ENCODE results near the gene DGKZ.

DGKZ gene

GRCh38 chr11:46348566-46349401, 1.5 kb downstream of the DGKZ start:
- no peak for DNase-seq

DNA sequence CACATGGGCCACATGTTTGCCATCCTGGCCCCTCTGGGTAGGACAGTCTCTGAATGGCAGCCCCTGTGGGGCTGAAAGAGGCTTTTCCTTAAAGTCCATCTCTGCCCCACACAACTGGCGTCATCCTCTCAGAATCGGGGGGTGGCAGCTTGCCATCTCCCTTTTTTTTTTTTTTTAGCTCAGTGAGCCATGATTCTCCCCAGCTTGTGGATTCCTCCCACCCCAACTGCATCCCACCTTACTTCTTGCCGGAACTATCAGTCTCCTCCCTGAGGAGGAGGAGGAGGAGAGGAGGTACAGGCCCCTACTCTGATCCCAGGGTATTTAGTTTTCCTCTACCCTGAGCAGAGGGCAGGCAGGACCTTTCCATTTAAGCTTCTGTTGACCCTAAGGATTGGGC, 3.4 kb downstream of the DGKZ start:
- DNase-seq: no peak

GRCh38 chr11:46351148-46351547, 3.9 kb downstream of the DGKZ start:
- no peak for DNase-seq

GRCh38 chr11:46351606-46352005, 4.3 kb downstream of the DGKZ start:
- DNase-seq: no peak

DNA sequence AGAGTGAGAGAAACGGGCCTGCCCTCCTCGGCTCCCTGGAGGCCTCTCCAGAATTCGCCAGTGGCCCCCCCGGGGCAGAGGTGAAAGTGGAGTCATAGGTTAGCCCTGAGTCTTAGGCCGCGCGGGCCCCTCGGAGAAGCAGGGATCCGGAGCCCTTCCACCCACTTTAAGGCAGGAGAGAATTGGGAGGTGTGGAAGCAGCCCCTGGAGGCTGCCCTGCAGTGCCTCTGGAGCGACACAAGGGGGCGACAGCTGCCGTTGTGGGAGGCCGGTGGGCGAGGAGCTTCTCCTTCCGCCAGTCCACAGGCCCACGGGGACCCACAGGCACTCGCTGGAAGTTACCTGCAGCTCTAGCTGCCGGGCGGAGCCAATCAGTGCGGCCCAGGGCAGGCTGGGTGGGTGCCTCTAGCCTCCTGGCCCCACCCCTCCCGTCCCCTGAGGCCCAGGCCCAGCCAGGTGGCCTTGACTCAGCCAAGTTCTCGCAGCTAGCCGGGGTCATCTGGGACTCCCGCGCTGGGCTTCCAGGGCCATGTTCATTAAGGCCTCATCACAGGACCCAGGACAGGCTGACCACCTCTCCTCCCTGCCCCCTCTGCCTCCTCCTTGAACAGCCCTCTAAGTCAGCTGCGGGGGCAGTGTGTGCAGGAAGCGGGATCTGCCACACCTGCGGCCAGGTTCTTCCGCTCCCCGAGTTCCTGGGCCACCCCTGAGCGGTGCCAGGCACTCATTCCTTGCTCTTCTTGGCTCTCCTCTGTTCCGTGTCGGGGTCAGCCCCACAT, 5.0 kb downstream of the DGKZ start:
- DNase-seq: no peak

DNA sequence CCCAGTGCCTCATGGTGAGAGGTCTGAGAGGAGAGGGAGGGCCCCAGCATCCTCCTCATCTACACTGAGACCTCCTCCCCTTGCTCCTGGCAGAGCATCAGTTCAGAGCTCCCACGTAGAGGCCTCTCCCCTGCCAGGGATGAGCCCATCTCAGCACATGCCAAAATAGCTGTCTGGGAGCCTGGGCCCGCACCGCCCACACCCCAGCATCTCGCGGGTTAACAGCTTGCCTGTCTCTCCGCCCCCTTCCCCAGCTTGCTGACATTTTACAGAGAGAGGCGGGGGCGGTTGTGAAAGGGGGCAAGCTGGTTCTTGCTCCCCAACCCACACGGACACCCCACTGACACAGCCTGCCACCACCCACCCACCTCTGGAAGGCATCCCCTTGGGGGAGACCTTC, 6.4 kb downstream of the DGKZ start:
- no peak for DNase-seq

DNA sequence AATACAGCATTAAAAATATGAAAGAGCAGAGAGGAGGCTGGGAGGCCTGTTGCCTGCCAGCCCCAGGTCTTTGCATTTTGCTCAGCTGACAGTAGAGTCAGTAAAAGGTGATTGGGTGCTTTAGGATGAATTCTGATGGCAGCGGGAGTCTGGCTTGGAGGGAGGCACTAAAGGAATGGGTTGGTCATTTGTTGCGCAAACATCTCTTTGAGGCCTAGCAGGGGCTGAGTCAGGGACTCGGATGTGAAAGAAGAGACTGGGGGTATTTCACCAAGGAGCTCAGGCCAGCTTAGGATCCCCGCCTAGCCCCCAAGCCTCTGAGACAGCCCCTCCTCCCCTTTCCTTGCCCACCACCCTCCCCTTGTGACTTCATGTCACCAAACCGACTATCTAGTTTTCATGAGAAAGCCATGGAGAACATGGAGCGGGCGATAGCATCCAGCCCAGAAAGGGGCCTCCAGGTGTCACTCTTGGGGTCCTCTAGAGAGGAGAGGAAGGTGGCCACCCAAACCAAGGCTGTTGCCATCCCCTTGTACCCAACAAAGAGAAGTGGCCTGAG, 9.7 kb downstream of the DGKZ start:
- DNase-seq: no peak

DNA sequence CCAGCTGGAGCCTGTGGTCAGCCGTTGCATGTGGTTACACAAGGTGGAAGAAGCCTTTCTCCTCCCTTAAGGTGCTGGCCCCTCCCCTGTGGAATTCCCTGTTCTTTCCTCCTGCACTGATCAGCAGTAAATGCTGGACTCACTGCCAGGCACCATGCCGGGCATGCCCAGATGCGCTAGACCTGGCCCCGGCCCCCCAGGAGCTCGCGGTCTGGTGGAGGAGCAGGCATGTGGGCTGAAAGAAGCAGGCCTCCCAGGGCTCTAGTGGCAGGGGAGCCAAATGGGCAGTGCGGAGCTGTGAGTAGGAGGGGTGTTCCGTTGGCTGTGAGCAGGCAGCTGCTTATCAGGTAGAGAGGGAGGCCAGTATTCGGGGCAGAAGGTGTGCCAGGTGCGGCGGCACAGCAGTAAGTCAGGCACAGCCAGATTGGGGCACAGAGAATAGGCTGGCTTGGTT, 10.2 kb downstream of the DGKZ start:
- DNase-seq: peak; percentile 80

DNA sequence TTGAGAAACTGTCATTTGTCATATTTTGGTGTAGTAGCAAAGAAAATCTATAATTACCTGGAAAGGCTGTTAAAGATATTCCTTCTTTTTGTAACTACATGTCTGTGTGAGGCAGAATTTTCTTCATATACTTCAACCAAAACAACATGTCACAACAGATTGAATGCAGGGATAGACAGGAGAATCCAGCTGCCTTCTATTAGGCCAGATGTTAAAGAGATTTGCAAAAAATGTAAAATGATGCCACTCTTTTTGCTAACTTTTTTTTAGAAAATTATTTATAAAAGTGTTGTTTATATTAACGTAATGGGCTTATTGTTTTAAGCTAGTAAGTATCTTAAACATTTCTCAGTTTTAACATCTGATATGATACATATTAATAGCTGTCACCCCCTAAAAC, 12.7 kb downstream of the DGKZ start:
- no peak for DNase-seq

- DNase-seq: no peak
Measured at GRCh38 chr11:46360878-46361277, 13.6 kb downstream of the DGKZ start.

GRCh38 chr11:46361283-46362155, 14.3 kb downstream of the DGKZ start:
- DNase-seq: peak; percentile 76

GRCh38 chr11:46362156-46363030, 15.1 kb downstream of the DGKZ start:
- no peak for DNase-seq

- no peak for DNase-seq
Measured at GRCh38 chr11:46363031-46363407, 15.8 kb downstream of the DGKZ start.

DNA sequence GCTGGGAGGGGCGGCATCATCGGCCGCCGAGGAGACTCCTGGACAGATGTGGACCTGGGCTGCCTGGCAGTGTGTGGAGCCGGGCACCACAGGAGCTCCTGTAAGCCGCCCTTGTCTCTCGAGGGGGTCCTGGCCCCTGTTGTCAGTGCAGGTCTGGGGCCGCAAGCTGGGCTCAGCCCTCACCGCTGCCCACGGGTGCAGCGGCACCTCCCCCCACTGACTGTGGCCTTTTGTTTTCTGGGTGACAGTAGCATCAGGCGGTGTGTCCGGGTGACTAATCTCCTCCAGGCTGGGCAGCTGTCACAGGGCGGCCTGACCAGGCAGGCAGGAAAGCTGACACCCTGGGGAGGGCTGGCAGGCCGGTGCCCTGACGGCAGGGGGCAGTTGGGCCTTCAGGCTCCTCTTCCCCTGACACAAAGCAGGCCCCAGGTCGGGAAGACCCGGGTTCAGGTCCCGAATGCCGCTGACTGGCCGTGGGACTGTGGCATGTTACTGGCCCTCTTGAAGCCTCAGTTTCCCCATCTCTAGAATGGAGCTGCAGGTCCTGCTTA, 16.3 kb downstream of the DGKZ start:
- DNase-seq: no peak

GRCh38 chr11:46364056-46364455, 16.8 kb downstream of the DGKZ start:
- DNase-seq: no peak

DNA sequence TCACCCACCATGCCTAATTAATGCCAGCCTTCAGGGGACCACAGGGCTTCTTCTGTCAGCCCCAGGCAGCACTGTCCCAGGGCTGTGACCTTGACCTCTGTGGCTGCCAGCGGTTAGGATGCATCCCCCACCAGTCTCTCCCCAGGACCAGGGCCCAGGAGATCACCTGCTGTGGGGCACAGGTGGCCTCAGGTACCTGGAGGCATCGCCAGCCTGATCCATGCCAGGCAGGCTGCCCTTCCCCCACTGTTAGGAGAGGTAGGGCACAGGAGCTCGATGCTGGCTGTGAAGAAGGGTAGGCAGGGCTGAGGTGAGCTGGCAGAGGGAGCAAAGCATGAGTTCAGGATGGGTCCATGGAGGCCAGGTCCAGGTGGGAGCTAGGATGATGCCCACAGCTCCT, 17.5 kb downstream of the DGKZ start:
- DNase-seq: no peak

DNA sequence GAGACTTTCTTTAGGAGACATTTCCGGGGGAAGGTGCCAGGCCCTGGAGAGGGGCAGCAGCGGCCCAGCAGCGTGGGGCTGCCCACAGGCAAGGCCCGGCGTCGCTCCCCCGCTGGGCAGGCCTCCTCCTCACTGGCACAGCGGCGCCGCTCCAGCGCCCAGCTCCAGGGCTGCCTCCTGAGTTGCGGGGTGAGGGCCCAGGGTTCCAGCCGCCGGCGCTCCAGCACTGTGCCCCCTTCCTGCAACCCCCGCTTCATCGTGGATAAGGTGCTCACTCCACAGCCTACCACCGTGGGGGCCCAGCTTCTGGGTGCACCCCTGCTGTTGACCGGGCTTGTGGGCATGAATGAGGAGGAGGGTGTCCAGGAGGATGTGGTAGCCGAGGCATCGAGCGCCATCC, 19.0 kb downstream of the DGKZ start:
- DNase-seq: no peak

- no peak for DNase-seq
Measured at GRCh38 chr11:46366661-46367161, 19.4 kb downstream of the DGKZ start.

- DNase-seq: peak; percentile 67
Measured at GRCh38 chr11:46367244-46367915, 20.1 kb downstream of the DGKZ start.

DNA sequence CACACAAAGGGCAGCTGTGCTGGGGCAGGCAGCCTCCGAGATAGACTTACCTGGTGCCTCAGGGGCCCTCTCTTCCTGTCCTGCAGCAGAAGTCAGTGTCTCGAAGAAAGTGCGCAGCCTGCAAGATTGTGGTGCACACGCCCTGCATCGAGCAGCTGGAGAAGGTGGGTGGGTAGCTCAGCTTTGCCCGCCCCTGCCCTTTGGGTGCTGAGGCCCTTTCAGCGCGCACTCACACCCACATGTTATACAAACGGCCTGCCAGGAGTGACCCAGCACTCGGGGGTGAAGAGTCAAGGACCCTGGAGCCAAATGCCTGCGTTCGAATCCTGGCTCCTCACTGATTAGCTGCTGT, 20.6 kb downstream of the DGKZ start:
- no peak for DNase-seq

Measured in NCI-H2171 (cell line).